Activated T-cell treated with anti-CD3 and anti-CD28 coated beads for 1 hour (primary cell): ENCODE data around the gene SLC32A1.

Experiments
- DNase-seq: peaks from one replicate; pipeline ENCODE4 v3.0.0-alpha.2; 2020; ENCODE audit warnings: low read depth

SLC32A1 gene, protein sequence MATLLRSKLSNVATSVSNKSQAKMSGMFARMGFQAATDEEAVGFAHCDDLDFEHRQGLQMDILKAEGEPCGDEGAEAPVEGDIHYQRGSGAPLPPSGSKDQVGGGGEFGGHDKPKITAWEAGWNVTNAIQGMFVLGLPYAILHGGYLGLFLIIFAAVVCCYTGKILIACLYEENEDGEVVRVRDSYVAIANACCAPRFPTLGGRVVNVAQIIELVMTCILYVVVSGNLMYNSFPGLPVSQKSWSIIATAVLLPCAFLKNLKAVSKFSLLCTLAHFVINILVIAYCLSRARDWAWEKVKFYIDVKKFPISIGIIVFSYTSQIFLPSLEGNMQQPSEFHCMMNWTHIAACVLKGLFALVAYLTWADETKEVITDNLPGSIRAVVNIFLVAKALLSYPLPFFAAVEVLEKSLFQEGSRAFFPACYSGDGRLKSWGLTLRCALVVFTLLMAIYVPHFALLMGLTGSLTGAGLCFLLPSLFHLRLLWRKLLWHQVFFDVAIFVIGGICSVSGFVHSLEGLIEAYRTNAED

DNA sequence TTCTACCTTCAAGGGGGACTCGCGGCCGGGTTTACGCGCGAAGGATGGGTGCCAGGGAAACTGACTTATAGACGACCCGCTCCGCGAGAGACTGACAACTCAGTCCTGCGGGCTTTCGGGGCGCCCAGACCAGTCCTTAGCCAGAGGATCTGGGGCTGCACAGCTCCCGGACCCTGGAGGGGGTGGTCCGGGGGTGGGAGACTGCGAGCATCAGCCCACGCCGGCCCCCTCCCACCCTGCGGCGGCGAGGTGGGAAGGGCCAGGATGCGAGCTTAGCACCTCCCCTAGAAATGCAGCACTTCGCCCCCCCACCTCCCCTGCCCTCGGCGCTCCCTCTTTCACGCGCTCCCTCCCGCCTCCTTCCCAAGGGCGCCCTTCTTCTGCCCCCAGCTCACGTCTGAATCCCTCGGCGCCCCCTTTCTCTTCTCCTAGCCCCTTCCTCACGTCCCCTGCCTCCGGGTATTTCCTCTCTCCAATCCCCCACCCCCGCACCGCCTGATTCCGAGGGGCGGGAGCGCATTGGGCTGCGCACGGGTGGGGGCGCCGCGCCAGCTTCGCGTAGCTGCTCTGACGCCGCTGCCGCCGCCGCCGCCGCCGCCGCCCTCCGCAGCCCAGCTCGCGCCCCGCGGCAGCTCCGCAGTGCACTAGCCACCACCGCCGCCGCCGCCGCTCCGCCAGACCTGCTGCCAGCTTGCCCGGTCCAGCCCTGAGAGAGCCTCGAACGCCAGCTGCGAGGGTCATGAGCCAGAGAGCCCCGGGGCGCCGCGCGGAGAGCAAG, at the start of gene SLC32A1:
Gene SLC32A1 (plus strand): TSS at position 639 of the 778 bp plus-strand sequence. CDS start 239 bp downstream, outside the sequence.
- no peak for DNase-seq

DNA sequence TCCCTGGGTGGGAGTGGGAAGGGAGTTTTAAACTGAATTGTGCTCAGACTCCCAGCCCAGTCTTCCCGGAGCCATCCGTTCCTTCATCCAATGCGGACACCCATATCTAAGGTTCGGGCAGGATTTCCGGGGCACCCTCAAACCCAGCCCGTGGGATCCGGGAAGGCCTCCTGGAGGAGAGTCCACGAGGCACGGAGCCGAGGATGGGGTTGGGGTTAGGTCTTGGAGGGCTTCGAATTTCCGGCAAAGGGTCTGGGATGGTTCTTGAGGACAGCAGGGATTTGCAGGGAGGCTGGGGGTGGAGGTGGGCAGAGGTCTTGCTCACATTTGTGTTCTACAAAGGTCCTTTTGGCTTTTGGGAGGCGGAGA, 49.5 kb upstream of the SLC32A1 start:
- DNase-seq, result no peak

DNA sequence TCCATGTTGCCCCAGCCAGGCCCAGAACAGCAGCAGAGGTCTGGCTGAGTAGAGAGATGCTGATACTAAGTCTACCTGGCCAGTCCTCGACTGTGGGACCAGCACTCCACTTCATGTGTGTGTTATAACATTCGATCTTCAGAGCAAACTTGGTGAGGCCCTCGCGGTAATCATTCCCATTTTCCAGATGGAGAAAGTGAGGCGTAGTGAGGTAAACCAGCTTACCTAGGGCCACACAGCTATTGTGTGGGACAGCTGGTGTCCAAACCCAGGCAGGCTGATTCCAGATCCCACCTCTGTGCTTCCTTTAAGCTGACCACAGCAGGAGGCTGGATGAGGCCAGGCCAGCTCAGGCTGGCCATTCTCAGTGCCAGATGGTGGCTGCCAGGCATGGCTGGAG, 47.7 kb upstream of the SLC32A1 start:
- no peak for DNase-seq

DNA sequence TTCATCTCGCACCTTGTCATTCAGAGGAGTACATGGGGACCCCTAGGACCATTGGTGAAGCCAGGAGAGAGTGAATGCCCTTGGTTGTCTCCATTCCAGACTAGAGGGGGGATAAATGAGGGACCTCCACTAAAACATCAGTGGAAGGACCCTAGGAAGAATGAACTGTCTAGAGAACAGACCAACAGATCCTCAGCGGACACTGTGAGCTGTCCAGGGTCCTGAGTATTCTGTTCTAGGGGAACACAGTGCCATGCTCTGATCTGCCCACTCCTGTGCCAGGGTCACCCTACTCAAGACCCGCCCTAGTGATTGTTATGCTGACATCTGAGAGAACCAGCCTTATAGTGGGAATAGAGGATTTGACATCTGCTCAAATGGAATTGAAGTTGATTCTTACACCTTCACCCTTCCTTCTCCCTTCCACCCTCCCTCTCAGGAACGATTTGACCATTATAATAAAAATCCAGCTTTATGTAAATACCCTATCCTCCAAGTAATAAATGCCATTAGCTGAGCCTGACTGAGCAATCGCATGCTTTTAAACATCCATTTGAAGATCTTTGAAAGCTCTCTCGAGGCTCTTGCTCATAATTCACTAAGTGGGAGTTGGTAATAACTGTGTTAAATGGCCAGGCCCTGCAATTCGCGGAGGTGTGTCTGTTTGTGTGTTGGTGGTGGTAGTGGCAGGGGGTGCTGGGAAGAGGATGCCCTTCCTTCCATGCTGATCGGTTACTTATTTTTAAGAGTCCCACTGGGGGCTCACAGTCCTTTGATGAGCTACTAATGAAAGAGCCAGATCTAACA, 43.6 kb upstream of the SLC32A1 start:
- peak; percentile 14 for DNase-seq

DNA sequence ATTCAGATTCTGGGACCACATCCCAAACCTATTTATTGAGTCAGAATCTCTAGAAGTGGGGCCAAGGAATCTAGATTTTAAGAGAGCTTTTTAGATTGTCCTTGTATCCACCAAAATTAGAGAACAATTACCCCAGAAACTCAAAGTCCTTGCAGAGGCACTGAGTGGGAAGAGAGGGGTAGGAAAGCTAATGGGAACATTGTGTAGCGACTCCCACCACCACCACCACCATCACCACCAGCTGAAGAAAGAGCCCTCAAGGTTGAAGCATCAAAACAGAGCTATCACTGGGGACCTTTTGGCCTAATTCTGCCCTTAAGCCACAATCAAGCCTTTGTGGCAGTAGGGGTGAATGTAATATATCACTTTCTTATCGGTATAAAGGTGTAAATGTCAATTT, 39.0 kb upstream of the SLC32A1 start:
- DNase-seq, result no peak

DNA sequence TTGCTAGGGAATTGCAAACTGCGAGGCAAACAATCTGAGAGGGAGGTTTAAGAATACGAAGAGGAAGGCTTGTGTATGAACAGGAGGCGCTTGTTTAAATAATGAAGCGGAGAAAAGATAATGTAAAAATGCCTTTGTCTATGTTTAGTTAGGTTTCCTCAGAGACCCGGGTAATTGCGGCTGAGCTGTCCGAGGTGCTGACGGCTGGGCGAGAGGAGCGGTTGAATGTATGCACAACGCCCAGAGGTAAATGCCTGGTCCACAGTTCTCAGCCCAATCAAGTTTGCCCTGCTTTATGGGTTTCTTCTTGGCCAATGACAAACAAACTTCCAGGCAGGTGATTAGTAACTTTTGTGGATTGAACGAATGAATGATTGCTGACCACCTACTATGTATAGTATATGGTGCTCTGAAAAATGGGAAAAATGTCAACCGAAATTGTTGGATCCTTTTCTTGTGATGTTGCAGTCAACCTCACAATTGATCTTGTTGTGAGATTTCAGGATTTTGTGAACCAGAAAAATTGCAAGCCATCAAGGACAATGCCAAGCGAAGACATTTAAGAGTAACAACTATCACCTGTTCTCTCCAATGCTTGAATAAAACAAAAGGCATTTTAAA, 38.3 kb upstream of the SLC32A1 start:
- DNase-seq, result peak; percentile 21

DNA sequence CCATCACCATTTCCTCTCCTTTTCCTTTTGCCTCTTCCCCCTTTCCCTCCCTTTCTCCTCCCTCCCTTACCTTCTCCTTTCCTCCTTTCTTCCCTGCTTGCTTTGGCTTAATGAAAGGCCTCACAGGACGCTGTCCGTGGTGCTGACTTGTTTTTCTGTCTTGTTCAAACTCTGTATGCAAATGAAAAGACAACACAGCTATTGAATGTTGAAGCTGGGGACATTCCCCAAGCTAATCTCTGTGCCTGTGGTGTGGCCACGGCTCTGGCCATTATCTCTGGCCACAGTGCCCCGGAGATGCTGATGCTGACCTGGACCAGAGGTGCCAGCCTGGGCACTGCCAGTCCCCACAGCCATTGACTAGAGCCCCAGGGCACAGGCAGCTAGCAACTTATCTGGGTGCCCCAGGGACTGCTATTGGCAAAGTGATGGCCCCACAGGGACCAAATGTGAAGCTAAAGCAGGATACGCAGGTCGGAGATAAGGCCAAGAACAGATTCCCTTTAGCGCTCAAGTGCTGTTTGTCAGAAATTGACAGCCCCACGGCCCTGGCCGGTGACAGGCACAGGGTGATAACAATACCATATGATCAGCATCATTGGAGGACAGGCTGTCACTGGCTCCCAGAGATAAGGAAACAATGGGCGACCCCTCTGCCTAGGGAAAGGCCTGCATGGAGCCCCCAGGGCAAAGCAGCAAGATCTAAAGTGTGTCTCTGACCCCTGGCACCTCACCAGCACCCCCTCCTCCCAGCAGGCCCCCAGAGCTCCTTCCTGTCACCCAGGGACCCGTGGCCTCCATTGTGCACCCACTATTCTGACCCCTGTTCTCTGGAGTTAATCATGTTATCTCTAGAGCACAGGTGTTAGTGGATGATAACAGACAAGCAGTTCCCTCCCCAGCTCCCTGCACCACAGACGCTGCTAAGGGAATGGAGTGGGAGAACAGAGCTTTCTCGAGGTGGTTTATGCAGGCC, 31.6 kb upstream of the SLC32A1 start:
- peak; percentile 45 for DNase-seq

DNA sequence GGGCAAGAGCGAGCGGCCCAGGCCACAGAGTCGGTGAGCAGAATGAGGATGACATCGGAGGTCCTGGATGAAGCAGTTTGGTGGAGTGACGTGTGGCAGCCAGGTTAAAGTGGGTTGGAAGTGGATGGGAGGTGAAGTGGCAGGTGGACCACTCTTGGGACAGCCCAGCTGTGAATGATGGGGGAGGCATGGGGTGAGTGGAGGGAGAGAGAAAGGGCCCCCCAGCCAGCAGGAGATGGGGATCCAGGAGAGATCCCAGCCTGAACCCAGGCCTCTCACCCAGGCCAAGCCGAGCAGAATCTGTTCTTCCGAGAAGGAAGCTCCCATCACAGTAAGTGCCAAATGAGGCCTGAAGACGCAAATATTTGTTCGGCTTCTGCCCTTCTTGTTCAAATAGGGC, 27.0 kb upstream of the SLC32A1 start:
- no peak for DNase-seq

DNA sequence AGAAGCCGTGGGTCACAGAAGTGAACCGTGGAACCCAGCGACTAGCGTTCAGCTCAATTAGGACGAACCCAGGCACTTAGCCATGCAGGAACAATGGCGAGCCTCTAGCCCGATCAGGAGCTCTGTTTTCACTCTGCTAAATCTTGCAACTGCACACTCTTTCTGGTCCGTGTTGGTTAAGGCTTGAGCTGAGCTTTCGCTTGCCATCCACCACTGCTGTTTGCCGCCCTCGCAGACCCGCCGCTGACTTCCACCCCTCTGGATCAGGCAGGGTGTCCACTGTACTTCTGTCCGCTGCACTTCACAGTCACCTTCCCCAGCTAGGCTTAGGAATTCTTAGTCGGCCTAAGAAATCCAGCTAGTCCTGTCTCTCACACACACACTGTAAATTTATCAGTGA, 25.7 kb upstream of the SLC32A1 start:
- DNase-seq, result no peak

DNA sequence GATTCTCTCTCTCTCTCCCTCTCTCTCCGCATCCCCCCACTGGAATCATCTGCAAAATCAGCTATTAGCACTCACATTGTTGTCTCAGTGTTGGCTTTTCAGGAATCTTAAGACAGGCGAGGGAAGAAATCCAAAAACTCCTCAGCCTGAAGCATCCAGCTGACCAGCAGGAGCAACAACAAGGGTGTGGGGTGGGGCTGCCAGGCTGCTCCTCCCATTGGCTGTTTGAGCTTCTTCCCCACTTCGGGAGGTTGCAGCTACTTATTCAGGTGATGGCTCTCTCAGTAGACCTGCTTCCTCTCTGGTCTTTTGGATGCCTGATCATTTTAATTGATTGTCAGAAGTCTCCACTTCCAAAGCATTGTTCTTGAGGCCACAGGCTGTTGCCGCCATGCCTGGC, 24.1 kb upstream of the SLC32A1 start:
- no peak for DNase-seq

DNA sequence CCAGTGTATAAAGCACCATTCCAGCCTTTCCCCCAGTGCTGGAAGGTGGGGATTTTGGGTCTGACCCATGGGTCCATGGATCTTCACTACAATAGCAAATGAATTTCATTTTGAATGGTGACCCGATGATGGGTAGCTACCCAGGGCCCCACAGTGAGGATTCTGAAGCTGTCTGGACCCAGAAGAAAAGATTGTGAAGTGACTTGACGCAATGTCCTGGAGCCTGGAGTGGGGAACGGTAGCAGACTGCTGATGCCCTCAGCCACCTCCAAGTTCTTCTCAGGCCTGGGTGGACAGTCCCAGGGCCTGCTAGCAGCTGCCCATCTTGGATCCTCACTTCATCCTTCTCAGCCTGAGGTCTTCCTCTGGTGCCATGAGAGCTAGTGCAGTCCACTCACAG, 23.4 kb upstream of the SLC32A1 start:
- no peak for DNase-seq

DNA sequence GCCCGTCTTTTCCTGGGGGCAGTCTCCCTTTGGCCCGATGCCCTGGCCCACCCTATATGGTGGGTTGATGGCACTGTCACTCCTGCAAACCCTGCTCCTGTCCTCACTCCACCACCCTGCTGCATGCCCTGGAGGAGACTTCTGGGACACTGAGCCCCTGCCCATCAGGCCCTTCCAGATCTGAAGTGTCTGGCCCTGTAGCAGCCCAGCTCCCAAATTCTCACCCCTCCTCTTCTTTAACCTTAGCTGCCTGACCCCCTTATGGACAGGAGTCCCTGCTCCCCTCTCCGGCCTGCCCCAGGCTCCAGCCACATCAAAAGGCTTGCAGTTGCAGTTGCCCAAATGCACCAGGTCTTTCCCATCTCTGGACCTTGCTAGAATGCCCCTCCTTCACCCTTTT, 20.8 kb upstream of the SLC32A1 start:
- DNase-seq, result no peak

DNA sequence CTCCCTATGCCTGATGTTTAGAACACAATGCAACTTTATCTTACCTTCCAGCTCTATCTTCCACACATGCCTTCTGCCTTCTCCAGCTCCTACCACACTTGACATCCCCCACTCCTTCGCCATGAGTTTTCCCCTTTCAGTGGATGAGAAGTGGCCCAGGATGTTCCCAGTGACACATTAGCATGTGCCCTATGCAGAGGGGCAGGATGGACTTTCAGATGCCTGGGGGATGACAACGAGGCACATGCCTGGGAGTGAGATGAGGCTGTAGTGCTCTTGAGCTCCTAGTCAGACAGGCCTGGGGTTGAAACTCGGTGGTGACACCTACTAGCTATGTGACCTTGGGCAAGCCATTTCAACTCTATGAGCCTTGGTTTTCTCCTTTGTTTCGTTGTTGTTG, 20.1 kb upstream of the SLC32A1 start:
- DNase-seq, result no peak

DNA sequence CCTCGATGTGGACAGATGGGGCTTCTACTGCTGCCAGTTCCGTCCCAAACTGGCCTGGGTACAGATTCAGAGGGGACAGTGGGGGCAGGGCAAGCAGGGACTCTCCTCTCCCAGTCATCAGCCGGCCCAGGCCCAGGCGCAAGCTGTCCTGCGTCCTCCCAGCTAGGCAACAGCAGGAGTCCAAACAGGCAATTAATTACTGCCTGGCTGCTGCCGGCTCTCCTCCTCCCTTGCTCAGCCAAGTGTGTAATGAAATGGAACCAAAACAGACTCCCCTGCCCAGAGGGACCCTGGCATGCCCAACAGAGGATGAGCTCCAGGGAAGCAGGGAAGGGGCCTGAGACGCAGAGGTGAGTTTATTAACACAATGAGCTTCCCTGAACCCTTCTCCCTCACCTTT, 17.8 kb upstream of the SLC32A1 start:
- no peak for DNase-seq

DNA sequence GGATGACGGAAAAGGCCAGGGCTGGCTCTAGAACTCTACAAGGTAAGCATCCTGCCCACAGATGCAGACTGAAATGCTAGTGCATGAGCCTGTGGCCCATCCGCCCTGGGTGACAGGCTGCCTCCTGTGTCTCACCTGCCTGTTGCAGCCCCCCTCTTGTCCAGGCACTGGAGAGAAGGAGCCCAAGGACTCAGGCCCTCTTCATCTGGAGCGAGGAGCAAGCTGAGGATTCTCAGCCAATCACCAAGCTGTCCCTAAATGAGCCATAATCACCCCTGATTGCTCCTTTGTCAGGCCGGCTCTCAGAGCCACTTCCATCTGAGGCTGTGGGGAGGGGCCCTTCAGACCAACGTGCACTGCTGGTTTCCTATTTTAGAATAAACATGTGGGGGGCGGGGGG, 10.0 kb upstream of the SLC32A1 start:
- no peak for DNase-seq

DNA sequence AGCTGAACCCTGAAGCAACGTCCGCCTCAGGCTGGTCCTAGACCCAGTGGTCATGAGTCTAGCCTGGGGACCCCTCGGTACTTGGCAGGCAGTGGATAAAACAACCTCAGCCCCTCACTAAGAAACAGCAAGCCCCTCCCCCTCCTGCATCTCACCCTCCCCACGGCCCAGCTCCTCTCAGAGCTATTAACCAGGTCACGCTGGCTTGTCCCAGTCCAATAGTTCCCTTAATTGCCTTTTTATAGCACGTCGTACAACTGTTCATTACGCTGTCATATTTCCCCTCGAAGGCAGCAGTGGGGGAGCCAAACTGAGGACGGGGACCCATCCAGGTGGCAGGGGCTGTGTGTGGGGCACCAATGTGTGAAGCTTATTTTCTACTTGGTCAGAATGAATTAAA, 8.6 kb upstream of the SLC32A1 start:
- DNase-seq, result no peak

DNA sequence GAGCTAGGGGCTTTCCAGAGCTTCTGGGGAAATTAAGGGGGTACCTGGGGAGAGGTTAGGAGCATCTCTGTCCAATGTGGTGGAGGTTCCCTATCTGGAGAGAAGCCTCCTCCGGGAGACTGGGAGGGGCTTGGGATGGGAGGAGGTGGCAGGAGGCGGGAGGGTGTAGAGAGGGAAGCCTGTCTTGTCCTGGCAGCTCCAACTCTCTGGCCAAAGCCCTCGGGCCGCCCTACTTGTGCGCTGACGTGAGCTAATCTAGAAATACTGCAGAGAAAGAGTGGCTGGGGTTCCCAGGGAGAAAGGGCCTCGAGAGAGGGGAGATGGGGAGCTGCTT, 1.6 kb upstream of the SLC32A1 start:
- no peak for DNase-seq

DNA sequence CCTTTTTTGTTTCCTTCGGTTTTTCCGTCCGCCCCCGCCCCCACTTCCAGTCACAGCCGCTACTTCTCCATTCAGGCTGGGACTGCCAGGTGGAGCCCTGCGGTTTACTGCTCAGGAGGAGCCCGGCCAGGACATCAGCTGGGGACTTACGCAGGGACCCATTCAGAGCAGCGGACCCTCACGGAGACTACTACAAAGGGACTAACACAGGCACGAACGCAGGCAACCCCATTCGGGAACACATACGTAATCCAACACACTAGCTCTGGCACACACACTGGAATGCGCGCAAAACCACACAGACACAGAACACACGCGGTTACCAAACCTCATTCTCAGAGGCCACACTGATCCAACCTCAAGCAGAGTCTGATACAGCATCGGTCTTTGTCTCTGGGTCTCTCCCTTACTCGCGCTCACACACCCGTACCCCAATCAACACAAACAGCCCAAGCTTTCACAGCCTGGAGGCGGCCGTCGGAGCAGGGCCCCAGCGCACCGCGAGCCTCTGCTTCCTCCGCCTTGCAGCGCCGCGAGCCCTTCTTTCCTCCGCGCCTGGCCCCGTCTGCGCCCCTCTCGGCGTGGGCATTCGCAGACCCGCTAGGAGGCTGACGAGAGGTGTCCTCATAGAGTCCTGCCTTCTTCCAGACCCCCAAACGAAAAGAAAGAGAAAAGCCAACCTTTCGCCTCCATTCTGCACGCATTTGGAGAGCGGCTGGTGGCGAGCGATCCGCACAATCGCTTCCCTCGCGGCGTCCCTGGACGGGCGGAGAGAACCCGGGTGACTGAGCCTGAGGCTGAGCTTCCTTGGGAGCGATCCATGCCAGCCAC, 1.1 kb upstream of the SLC32A1 start:
- no peak for DNase-seq

DNA sequence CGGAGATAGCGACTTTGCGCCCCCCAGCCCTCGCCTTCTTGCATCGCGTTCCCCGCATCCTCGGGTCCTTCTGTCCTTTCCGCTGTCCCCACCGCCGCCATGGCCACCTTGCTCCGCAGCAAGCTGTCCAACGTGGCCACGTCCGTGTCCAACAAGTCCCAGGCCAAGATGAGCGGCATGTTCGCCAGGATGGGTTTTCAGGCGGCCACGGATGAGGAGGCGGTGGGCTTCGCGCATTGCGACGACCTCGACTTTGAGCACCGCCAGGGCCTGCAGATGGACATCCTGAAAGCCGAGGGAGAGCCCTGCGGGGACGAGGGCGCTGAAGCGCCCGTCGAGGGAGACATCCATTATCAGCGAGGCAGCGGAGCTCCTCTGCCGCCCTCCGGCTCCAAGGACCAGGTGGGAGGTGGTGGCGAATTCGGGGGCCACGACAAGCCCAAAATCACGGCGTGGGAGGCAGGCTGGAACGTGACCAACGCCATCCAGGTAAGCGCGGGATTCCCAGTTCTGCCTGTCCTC, 401 bp downstream of the SLC32A1 start:
- DNase-seq, result no peak
